Kidney epithelial cell (primary cell): Measurements from ENCODE around the gene CST5. TPM values are rescaled to one million over a fixed set of nuclear protein-coding genes. Genes with fewer than 3 reads are reported as not detected.
A peak's percentile ranks its signal among the peaks of the same experiment; 100 is the strongest.
"Not testable (repeated sequence)": the region's sequence is repeated elsewhere in the genome, so short reads cannot be mapped to it uniquely, and the experiment has no call there.

Experiments
- DNase-seq: peaks from one replicate; pipeline ENCODE4 v3.0.0-alpha.2; 2010; ENCODE audit warnings: low read depth
- H3K27me3 ChIP-seq: 2 replicates; pipeline ENCODE4 v1.6.0; 2011; ENCODE audit warnings: low read length; ENCODE audit not compliant: control insufficient read depth, insufficient read depth
- H3K36me3 ChIP-seq: 2 replicates; pipeline ENCODE4 v1.5.1; 2011; ENCODE audit warnings: low read length; ENCODE audit not compliant: control insufficient read depth, insufficient read depth
- H3K4me3 ChIP-seq: 2 replicates; pipeline ENCODE4 v1.5.1; 2011; ENCODE audit warnings: low read depth, mild to moderate bottlenecking, control low read depth, low read length
- total RNA-seq: library from RNA; depleted of rRNA; stranded (reverse); fragments of >200 nt; gene quantifications from 2 replicates; pipeline ENCODE4 v1.2.3, GENCODE V29; 2015
- TF ChIP-seq, protein P1 (sequence below): IDR thresholded peaks from 2 replicates; pipeline ENCODE4 v1.5.1; 2011; ENCODE audit warnings: mild to moderate bottlenecking, moderate library complexity, low read length, control low read depth, inconsistent platforms; ENCODE audit not compliant: insufficient read depth, poor library complexity, severe bottlenecking

The CST5 gene
- total RNA-seq, 1 donor from 2014 or later: 2.6 TPM

DNA sequence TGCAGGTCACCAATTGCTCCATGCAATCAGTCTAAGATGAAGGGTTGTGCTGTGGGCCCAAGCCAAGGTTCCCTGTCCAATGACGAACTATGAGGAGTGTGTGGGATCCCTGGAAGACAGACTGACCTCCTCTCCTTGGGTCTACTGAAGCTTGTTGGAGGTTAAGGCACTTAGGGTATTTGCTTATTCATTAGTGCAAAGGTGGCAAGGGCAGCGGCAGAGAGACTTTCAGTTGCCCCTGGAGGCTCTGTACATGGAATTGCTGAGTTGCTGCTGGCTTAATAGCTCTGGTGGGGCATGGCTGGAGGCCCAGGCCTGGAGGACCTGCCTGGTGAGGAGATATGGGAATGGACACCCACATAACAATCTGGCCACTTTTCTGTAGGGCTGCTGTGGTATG is 29.8 kb upstream of the CST5 start:
- Histone ChIP-seq H3K4me3 (no peak overlapping the region), H3K27me3 (no peaks in the 10 kb centered on the region), H3K36me3 (no peaks in the 10 kb centered on the region)
- no peak for DNase-seq
- TF ChIP-seq, protein P1, sequence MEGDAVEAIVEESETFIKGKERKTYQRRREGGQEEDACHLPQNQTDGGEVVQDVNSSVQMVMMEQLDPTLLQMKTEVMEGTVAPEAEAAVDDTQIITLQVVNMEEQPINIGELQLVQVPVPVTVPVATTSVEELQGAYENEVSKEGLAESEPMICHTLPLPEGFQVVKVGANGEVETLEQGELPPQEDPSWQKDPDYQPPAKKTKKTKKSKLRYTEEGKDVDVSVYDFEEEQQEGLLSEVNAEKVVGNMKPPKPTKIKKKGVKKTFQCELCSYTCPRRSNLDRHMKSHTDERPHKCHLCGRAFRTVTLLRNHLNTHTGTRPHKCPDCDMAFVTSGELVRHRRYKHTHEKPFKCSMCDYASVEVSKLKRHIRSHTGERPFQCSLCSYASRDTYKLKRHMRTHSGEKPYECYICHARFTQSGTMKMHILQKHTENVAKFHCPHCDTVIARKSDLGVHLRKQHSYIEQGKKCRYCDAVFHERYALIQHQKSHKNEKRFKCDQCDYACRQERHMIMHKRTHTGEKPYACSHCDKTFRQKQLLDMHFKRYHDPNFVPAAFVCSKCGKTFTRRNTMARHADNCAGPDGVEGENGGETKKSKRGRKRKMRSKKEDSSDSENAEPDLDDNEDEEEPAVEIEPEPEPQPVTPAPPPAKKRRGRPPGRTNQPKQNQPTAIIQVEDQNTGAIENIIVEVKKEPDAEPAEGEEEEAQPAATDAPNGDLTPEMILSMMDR: no peak

DNA sequence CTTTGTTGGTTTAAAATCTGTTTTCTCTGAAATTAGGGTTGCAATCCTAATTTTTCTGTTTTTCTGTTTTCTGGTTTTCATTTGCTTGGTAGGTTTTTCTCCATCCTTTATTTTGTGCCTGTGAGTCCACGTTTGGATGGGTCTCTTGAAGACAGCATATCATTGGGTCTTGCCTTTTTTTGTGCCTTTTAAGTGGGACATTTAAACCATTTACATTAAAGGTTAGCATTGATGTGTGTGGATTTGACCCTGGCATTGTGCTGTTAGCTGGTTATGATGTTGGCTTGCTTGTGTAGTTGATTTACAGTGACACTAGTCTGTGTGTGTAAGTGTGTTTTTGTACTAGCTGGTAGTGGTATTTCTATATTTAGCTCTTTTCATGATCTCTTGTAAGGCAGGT is 28.0 kb upstream of the CST5 start:
- no peaks in the 10 kb centered on the region for H3K27me3 ChIP-seq
- TF ChIP-seq, protein P1: no peak
- no peak overlapping the region for H3K4me3 ChIP-seq
- DNase-seq: no peak
- H3K36me3 ChIP-seq: no peaks in the 10 kb centered on the region

DNA sequence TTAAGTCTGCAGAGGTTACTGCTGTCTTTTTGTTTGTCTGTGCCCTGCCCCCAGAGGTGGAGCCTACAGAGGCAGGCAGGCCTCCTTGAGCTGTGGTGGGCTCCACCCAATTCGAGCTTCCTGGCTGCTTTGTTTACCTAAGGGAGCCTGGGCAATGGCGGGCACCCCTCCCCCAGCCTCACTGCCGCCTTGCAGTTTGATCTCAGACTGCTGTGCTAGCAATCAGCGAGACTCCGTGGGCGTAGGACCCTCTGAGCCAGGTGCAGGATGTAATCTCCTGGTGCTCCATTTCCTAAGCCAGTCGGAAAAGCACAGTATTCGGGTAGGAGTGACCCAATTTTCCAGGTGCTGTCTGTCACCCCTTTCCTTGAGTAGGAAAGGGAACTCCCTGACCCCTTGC is 22.8 kb upstream of the CST5 start:
- not testable (repeated sequence) for DNase-seq, H3K27me3 ChIP-seq, H3K36me3 ChIP-seq, H3K4me3 ChIP-seq

DNA sequence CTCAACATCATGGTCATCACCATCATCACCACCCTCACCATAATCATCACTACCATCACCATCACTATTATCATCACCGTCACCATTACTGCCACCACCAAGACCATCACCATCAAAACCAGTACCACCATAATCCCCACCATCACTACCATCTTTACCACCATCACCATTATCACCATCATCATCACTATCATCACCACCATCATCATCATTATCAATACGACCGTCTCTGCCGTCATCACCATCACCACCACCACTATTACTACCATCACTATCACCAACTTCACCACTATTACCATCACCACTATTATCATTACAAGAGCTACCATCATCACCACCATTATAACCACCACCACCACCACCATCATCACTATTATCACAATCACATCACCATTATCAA is 11.3 kb upstream of the CST5 start:
- H3K27me3 ChIP-seq, H3K36me3 ChIP-seq, DNase-seq, H3K4me3 ChIP-seq: not testable (repeated sequence)

GRCh38 chr20:23889775-23890187 is 10.2 kb upstream of the CST5 start:
- Histone ChIP-seq H3K4me3 (no peak overlapping the region), H3K27me3 (peaks cover 2% of the 10 kb centered on the region), H3K36me3 (no peaks in the 10 kb centered on the region)
- peak; percentile 5 for DNase-seq
- TF ChIP-seq, protein P1: peak; percentile 75

GRCh38 chr20:23887856-23888255 is 8.3 kb upstream of the CST5 start:
- no peak overlapping the region for H3K4me3 ChIP-seq

GRCh38 chr20:23884771-23885162 is 5.2 kb upstream of the CST5 start:
- H3K27me3 ChIP-seq: peaks cover 2% of the 10 kb centered on the region
- H3K36me3 ChIP-seq: no peaks in the 10 kb centered on the region
- TF ChIP-seq, protein P1: no peak
- DNase-seq: no peak
- no peak overlapping the region for H3K4me3 ChIP-seq

More at GRCh38 chr20:23887856-23888255, 8.3 kb upstream of the CST5 start:
- TF ChIP-seq, protein P1: no peak
- H3K36me3 ChIP-seq: no peaks in the 10 kb centered on the region
- DNase-seq: no peak
- H3K27me3 ChIP-seq: peaks cover 2% of the 10 kb centered on the region
